ENCODE data around the gene CFAP92. TPM values are rescaled to one million over a fixed set of nuclear protein-coding genes. Genes with fewer than 3 reads are reported as not detected.

CFAP92 gene
- total RNA-seq = 1.3 TPM

GRCh38 chr3:128993461-128994172, at the start of gene CFAP92:
TSS of gene CFAP92 (minus strand) at chr3:128994076. CDS start at chr3:128993304, 772 bp downstream.

GRCh38 chr3:129001101-129001805, 7.4 kb upstream of the CFAP92 start, which contains the start of gene EFCC1:
TSS of gene EFCC1 (plus strand) at chr3:129001304. CDS start at chr3:129001629, 325 bp downstream.

GRCh38 chr3:128879125-128879969, 114.5 kb downstream of the CFAP92 start, which contains the start of gene ACAD9:
TSS of gene ACAD9 (plus strand) at chr3:128879620. CDS start at chr3:128879692, 72 bp downstream.

Other genes with a start within 250 kb of the CFAP92 start
- gene ACAD9, start 114.5 kb downstream of the CFAP92 start, total RNA-seq = 73.8 TPM
- gene EFCC1, start 7.2 kb upstream of the CFAP92 start, total RNA-seq = 1.1 TPM
- 1.2 TPM for gene GP9, start 66.7 kb upstream of the CFAP92 start, total RNA-seq
- gene RAB43, start 127.7 kb upstream of the CFAP92 start, total RNA-seq = 8.6 TPM
- gene ISY1, start 167.0 kb upstream of the CFAP92 start, total RNA-seq = 24.4 TPM
- 337 TPM for gene CNBP, start 189.8 kb upstream of the CFAP92 start, total RNA-seq